GM23338 (cell line): ENCODE data around the gene ZFHX2.
A peak's percentile ranks its signal among the peaks of the same experiment; 100 is the strongest.

Experiments
- CREB1 ChIP-seq: fragments of 250-450 bp; sonication (Bioruptor Pico); IDR thresholded peaks from 2 replicates; pipeline ENCODE4 v1.5.0; 2020; ENCODE audit warnings: low read depth, mild to moderate bottlenecking, moderate library complexity
- CTCF ChIP-seq, 2 experiments: fragments of 200-600 bp in 1 of 2; sonication (generic) in 1 of 2; conservative IDR thresholded peaks; 2 replicates each; pipeline versions ENCODE4 v1.5.1 to v1.6.1; 2016 to 2017; ENCODE audit warnings: antibody characterized with exemption in 2 of 2, low read depth in 2 of 2, mild to moderate bottlenecking in 2 of 2, moderate library complexity in 1 of 2
- EZH2 ChIP-seq: fragments of 200-600 bp; sonication (generic); IDR thresholded peaks from one replicate; pipeline ENCODE4 v1.8.0; 2017; ENCODE audit warnings: antibody characterized with exemption, mild to moderate bottlenecking, low read depth; ENCODE audit not compliant: unreplicated experiment
- EZH2phosphoT487 ChIP-seq: fragments of 200-600 bp; sonication (generic); IDR thresholded peaks from one replicate; pipeline ENCODE4 v1.8.1; 2018; ENCODE audit warnings: antibody characterized with exemption; ENCODE audit not compliant: unreplicated experiment
- JUNB ChIP-seq: IDR thresholded peaks from one replicate; pipeline ENCODE4 v1.6.1; 2016; ENCODE audit warnings: antibody characterized with exemption; ENCODE audit not compliant: unreplicated experiment
- NANOG ChIP-seq: IDR thresholded peaks from 2 replicates; pipeline ENCODE4 v1.6.1; 2016; ENCODE audit warnings: antibody characterized with exemption, borderline replicate concordance
- POLR2AphosphoS5 ChIP-seq: IDR thresholded peaks from 2 replicates; pipeline ENCODE4 v1.6.1; 2016; ENCODE audit warnings: antibody characterized with exemption, low read depth
- REST ChIP-seq: IDR thresholded peaks from one replicate; pipeline ENCODE4 v1.6.1; 2018; ENCODE audit warnings: antibody characterized with exemption; ENCODE audit not compliant: unreplicated experiment
- STAT1 ChIP-seq: IDR thresholded peaks from one replicate; pipeline ENCODE4 v1.6.1; 2016; ENCODE audit warnings: antibody characterized with exemption; ENCODE audit not compliant: unreplicated experiment
- ZNF462 ChIP-seq: fragments of 250-450 bp; sonication (Bioruptor Pico); IDR thresholded peaks from 2 replicates; pipeline ENCODE4 v1.5.0; 2020; ENCODE audit warnings: mild to moderate bottlenecking, moderate library complexity

- no peak for TF ChIP-seq CTCF (conservative IDR thresholded peaks at IDR 0.05; ENCODE audit: low read depth in 2 of 2)
- TF ChIP-seq EZH2: no peak
- no peak for TF ChIP-seq JUNB
- TF ChIP-seq POLR2AphosphoS5: peak; percentile 51; the same call in 1 of the 2 replicates
- no peak for TF ChIP-seq NANOG
- TF ChIP-seq REST: no peak
- no peak for TF ChIP-seq EZH2phosphoT487
- TF ChIP-seq CREB1 (CRISPR knock-in tag): no peak
- no peak for TF ChIP-seq ZNF462 (CRISPR knock-in tag)
- TF ChIP-seq STAT1: no peak
Measured at GRCh38 chr14:23551266-23552028, at the start of gene ZFHX2.
